Peyer's patch (tissue), 4 donors: Measurements from ENCODE around the gene TJP2.

Experiments
- POLR2A ChIP-seq, 2 donors: fragments of 450-650 bp; IDR thresholded peaks; one replicate each; pipeline ENCODE4 v1.5.1; 2017; ENCODE audit warnings: antibody characterized with exemption in 2 of 2, mild to moderate bottlenecking in 2 of 2, moderate library complexity in 2 of 2
- TF ChIP-seq, protein P1 (sequence below), 6 experiments: fragments of 450-650 bp in 4 of 6; fragments of 200-600 bp in 2 of 6; sonication (generic) in 1 of 6; IDR thresholded peaks; one replicate each; pipeline ENCODE4 v1.5.1; 2017 to 2019; ENCODE audit warnings: antibody characterized with exemption in 6 of 6, mild to moderate bottlenecking in 3 of 6, moderate library complexity in 1 of 6

DNA sequence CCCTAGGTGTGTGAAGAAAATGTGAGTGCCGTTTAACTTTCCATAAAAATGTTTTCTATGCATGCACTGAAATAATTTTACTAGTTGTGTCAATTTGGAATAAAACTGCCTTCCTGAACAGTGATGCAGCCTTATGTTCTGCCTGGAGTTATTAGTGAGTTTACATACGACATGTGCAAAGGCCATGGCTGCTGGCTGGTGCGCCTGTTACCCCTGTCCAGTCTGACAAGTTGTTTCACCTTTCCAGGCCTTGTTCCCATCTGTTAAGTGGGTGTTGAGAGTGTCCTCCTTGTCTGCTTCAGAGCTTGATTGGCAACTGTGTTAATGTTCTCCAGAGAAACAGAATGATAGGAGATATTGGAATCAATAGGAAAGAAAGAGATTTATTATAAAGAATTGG lies 60.6 kb downstream of the TJP2 start:
- TF ChIP-seq, protein P1, sequence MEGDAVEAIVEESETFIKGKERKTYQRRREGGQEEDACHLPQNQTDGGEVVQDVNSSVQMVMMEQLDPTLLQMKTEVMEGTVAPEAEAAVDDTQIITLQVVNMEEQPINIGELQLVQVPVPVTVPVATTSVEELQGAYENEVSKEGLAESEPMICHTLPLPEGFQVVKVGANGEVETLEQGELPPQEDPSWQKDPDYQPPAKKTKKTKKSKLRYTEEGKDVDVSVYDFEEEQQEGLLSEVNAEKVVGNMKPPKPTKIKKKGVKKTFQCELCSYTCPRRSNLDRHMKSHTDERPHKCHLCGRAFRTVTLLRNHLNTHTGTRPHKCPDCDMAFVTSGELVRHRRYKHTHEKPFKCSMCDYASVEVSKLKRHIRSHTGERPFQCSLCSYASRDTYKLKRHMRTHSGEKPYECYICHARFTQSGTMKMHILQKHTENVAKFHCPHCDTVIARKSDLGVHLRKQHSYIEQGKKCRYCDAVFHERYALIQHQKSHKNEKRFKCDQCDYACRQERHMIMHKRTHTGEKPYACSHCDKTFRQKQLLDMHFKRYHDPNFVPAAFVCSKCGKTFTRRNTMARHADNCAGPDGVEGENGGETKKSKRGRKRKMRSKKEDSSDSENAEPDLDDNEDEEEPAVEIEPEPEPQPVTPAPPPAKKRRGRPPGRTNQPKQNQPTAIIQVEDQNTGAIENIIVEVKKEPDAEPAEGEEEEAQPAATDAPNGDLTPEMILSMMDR (IDR thresholded peaks at IDR 0.05) = no peak
- TF ChIP-seq POLR2A (IDR thresholded peaks at IDR 0.05) = no peak
